Stomach (tissue), 4 donors: ENCODE results near the gene CHST13.

Experiments
- POLR2AphosphoS5 ChIP-seq, 3 donors: sonication (generic); formaldehyde crosslinking; IDR thresholded peaks; one replicate each; pipeline ENCODE4 v1.6.1; 2016; ENCODE audit warnings: antibody characterized with exemption in 3 of 3
- TF ChIP-seq, protein P1 (sequence below), 7 experiments: fragments of 450-650 bp in 4 of 7; fragments of 200-600 bp in 3 of 7; sonication (generic) in 3 of 7; IDR thresholded peaks; one replicate each; pipeline ENCODE4 v1.5.1; 2016 to 2019; ENCODE audit warnings: antibody characterized with exemption in 7 of 7, control low read depth in 2 of 7, mild to moderate bottlenecking in 1 of 7

DNA sequence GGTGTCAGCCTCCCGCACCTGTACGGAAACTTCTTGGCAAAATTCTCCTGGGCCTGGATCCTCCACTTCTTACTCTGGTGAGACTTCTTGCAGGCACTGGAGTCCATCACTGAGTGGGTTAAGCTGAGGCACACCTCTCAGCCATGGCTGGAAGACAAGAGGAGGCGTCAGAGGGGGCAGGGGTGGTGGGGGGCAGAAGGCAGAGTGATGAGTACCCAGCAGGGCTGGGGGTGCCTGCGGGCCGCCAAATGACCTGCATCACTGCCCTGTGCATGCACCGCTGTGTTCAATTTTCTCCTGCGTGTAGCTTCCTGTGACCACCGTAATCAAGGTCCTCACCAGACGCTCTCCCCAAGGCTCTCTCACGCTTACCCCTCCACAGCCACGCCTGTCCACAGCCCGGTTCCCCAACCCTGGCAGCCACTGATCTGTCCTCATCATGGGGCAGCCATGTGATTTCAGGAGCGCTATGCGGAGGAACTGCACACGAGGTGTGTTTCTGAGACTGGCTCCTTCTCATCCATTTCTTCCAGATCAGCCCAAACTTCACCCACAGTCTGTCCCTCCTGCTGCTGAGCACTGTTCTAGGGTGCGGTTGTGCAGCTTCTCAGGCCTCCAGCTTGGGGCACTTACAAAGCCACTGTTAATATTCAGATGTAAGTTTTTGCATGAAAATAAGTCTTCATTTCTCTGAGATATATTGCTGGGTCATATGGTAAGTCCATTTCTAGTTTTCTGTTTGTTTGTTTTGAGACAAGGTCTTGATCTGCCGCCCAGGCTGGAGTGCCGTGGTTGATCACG is 29.5 kb downstream of the CHST13 start:
- no peak for TF ChIP-seq POLR2AphosphoS5 (IDR thresholded peaks at IDR 0.05)
- TF ChIP-seq, protein P1, sequence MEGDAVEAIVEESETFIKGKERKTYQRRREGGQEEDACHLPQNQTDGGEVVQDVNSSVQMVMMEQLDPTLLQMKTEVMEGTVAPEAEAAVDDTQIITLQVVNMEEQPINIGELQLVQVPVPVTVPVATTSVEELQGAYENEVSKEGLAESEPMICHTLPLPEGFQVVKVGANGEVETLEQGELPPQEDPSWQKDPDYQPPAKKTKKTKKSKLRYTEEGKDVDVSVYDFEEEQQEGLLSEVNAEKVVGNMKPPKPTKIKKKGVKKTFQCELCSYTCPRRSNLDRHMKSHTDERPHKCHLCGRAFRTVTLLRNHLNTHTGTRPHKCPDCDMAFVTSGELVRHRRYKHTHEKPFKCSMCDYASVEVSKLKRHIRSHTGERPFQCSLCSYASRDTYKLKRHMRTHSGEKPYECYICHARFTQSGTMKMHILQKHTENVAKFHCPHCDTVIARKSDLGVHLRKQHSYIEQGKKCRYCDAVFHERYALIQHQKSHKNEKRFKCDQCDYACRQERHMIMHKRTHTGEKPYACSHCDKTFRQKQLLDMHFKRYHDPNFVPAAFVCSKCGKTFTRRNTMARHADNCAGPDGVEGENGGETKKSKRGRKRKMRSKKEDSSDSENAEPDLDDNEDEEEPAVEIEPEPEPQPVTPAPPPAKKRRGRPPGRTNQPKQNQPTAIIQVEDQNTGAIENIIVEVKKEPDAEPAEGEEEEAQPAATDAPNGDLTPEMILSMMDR (IDR thresholded peaks at IDR 0.05), result no peak
